ENCODE measurements around the gene ECE1. TPM values are rescaled to one million over a fixed set of nuclear protein-coding genes. Genes with fewer than 3 reads are reported as not detected.

Gene ECE1
- total and polyA plus RNA-seq, 10 of the 15 experiments (the other 5 are each of a cell fraction or from before 2014, with no cell fraction given) = 0.97 to 81.0 (median 37.0) TPM

DNA sequence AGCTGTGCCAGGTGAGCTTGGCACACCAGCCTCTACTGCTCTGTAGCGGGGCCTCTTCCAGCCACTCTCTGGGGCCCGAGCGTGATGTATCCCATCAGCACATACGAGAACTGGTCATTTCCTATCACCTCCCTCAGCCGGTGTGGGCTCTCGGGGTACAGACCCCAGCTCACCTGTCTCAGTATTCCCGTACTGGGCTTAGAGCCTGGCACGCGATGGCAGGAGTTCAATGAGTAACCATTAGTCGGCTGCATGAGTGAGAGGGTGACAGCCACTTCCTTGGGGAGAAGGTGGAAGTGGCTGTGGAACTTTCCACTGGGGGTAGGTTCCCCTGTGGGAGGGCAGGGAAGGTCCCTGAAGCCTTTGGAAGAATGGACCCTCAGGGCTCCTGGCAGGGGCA, 46.1 kb downstream of the ECE1 start:
- BruUV-seq (replicated peaks) = no TSS peak
- ChIA-PET RAD21 (ENCODE audit: unreplicated experiment) (no interaction called here), SMC1A (ENCODE audit: uncharacterized antibody, unreplicated experiment) (interaction anchor here (1.0 to 2.9 kb wide), 2 partner anchors 122 to 124 kb away, joined by 3 to 10 read pairs; no protein-coding TSS in a partner anchor), POLR2A (no interaction called here), CTCF (interaction anchor here (3.8 kb wide), 1 partner anchor 10 kb away, joined by 13 read pairs; no protein-coding TSS in a partner anchor)
- FAIRE-seq (no peak), ATAC-seq (no peak), DNase-seq (ENCODE audit: low read depth, low spot score) (no peak)
- H3K79me2 ChIP-seq (ENCODE audit: control insufficient read depth, insufficient read depth, low read length) = no peaks in the 10 kb centered on the region
- no peak overlapping the region for H3K9ac ChIP-seq (ENCODE audit: control insufficient read depth, insufficient read depth, low read length)
- in situ Hi-C loops (cut with MboI) = no loop called here
- no peak overlapping the region for H2AFZ ChIP-seq (ENCODE audit: control insufficient read depth, low read depth, low read length)
- 82% methylated on average over 10 of the region's 10 CpGs for WGBS (ENCODE audit: insufficient coverage, insufficient replicate concordance, low lambda C conversion rate, missing lambda C conversion rate)
- H3K36me3 ChIP-seq (ENCODE audit: control insufficient read depth in 2 of 2, insufficient read depth in 2 of 2, low read length in 1 of 2) = peaks cover 8 to 10% of the 10 kb centered on the region in 2 experiments; a peak in 3 of 4 replicates
- H3K4me2 ChIP-seq (ENCODE audit: control insufficient read depth, insufficient read depth) = no peak overlapping the region
- no peaks in the 10 kb centered on the region for H3K9me3 ChIP-seq (replicated peaks; ENCODE audit: control insufficient read depth, insufficient read depth, low read length)
- H3K27ac ChIP-seq (ENCODE audit: control insufficient read depth, insufficient read depth) = no peak overlapping the region
- no peak overlapping the region for H3K4me3 ChIP-seq
- H4K20me1 ChIP-seq (ENCODE audit: control insufficient read depth, insufficient read depth) = no peaks in the 10 kb centered on the region
- H3K4me1 ChIP-seq (ENCODE audit: control insufficient read depth, insufficient read depth, low read length) = no peaks in the 10 kb centered on the region
- H3K27me3 ChIP-seq (replicated peaks in 1 of 2; ENCODE audit: control insufficient read depth in 2 of 2, insufficient read depth in 2 of 2, low read length in 1 of 2) = no peaks in the 10 kb centered on the region
- intact Hi-C loops (cut with micrococcal nuclease; ENCODE audit: unreplicated experiment) = no loop called here
- no peak for TF ChIP-seq PML (IDR thresholded peaks at IDR 0.05; ENCODE audit: low read length)
- no peak for TF ChIP-seq MTA2 (IDR thresholded peaks at IDR 0.05; ENCODE audit: low read depth)
- no peak for TF ChIP-seq ASH2L (IDR thresholded peaks at IDR 0.05; ENCODE audit: borderline replicate concordance, low read depth)
- TF ChIP-seq MTA3 (IDR thresholded peaks at IDR 0.05; ENCODE audit: borderline replicate concordance, low read length) = no peak
- no peak for TF ChIP-seq ATF3 (IDR thresholded peaks at IDR 0.05; ENCODE audit: borderline replicate concordance, extremely low read depth, low read depth, low read length)
- no peak for TF ChIP-seq HDGF (IDR thresholded peaks at IDR 0.05)
- no peak for TF ChIP-seq YY1 (IDR thresholded peaks at IDR 0.05; ENCODE audit: low read depth, low read length)
- no peak for TF ChIP-seq BCL11A (IDR thresholded peaks at IDR 0.05; ENCODE audit: low read depth, low read length)
- TF ChIP-seq ZBTB33 (IDR thresholded peaks at IDR 0.05) = no peak
- no peak for TF ChIP-seq SMAD1 (IDR thresholded peaks at IDR 0.05; ENCODE audit: low read depth, partially characterized antibody)
- TF ChIP-seq ELK1 (IDR thresholded peaks at IDR 0.05; ENCODE audit: low read depth, low read length) = no peak
- no peak for TF ChIP-seq EED (IDR thresholded peaks at IDR 0.05; ENCODE audit: low read depth)
- TF ChIP-seq KLF5 (IDR thresholded peaks at IDR 0.05; ENCODE audit: partially characterized antibody) = no peak
- TF ChIP-seq IRF5 (IDR thresholded peaks at IDR 0.05; ENCODE audit: borderline replicate concordance) = no peak
- TF ChIP-seq, protein P1, sequence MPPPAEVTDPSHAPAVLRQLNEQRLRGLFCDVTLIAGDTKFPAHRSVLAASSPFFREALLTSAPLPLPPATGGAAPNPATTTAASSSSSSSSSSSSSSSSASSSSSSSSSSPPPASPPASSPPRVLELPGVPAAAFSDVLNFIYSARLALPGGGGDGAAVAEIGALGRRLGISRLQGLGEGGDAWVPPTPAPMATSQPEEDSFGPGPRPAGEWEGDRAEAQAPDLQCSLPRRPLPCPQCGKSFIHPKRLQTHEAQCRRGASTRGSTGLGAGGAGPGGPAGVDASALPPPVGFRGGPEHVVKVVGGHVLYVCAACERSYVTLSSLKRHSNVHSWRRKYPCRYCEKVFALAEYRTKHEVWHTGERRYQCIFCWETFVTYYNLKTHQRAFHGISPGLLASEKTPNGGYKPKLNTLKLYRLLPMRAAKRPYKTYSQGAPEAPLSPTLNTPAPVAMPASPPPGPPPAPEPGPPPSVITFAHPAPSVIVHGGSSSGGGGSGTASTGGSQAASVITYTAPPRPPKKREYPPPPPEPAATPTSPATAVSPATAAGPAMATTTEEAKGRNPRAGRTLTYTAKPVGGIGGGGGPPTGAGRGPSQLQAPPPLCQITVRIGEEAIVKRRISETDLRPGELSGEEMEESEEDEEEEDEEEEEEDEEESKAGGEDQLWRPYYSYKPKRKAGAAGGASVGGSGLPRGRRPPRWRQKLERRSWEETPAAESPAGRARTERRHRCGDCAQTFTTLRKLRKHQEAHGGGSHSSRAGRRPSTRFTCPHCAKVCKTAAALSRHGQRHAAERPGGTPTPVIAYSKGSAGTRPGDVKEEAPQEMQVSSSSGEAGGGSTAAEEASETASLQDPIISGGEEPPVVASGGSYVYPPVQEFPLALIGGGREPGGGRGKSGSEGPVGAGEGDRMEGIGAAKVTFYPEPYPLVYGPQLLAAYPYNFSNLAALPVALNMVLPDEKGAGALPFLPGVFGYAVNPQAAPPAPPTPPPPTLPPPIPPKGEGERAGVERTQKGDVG (CRISPR knock-in tag; IDR thresholded peaks at IDR 0.05) = no peak
- no peak for TF ChIP-seq SMAD5 (IDR thresholded peaks at IDR 0.05; ENCODE audit: low read depth)

Measured in GM12878 (cell line).